T-cell (primary cell): ENCODE measurements around the gene TRPC4AP. TPM values are rescaled to one million over a fixed set of nuclear protein-coding genes. Genes with fewer than 3 reads are reported as not detected.

Experiments used
- ATAC-seq, 4 experiments: fragments of 200-7000 bp in 3 of 4; fragments of 150-1000 bp in 1 of 4; cut with Tn5 transposase; replicated peaks in 1 of 4; 1 replicate in 3 of 4; 2 replicates in 1 of 4; pipeline ENCODE4 v1.10.0; 2021; ENCODE audit warnings: moderate library complexity in 3 of 4, mild to moderate bottlenecking in 2 of 4, moderate number of reproducible peaks in 1 of 4
- CTCF ChIA-PET, 2 donors: fragments of 300-600 bp; sonication (Branson Sonifier 250); formaldehyde crosslinking; loops; one replicate each; lab custom pipeline; 2022; ENCODE audit warnings: antibody characterized with exemption in 2 of 2; lab: Charles Lee
- POLR2A ChIA-PET, 2 donors: fragments of 300-600 bp; sonication (Branson Sonifier 250); formaldehyde crosslinking; loops; one replicate each; lab custom pipeline; 2022; ENCODE audit warnings: antibody characterized with exemption in 2 of 2; lab: Charles Lee
- DNase-seq, 35 experiments: peaks; one replicate each; pipeline versions ENCODE4 v3.0.0 to v3.0.0-alpha.2; 2013 to 2023
- H3K27ac ChIP-seq: one replicate; pipeline ENCODE4 v1.5.1; 2013; ENCODE audit warnings: low read length
- H3K27me3 ChIP-seq, 2 experiments: replicated peaks in 1 of 2; 1 replicate in 1 of 2; 2 replicates in 1 of 2; pipeline versions ENCODE4 v1.6.1 to v1.7.0; 2013; ENCODE audit warnings: low read length in 1 of 2, mixed read lengths in 1 of 2; ENCODE audit not compliant: control insufficient read depth in 2 of 2, insufficient read depth in 2 of 2; ENCODE audit errors: extremely low read depth in 1 of 2
- H3K36me3 ChIP-seq, 2 donors: 1 replicate in 1 of 2; 2 replicates in 1 of 2; pipeline versions ENCODE4 v1.6.1 to v1.7.0; 2013; ENCODE audit warnings: low read length in 1 of 2; ENCODE audit not compliant: control insufficient read depth in 2 of 2, insufficient read depth in 1 of 2; ENCODE audit errors: extremely low read depth in 1 of 2
- H3K4me1 ChIP-seq, 2 experiments: 1 replicate in 1 of 2; 2 replicates in 1 of 2; pipeline versions ENCODE4 v1.6.1 to v1.7.0; 2013; ENCODE audit warnings: low read length in 2 of 2, mixed read lengths in 1 of 2; ENCODE audit not compliant: insufficient read depth in 2 of 2, control insufficient read depth in 1 of 2; ENCODE audit errors: extremely low read depth in 1 of 2
- H3K4me3 ChIP-seq, 2 donors: 1 replicate in 1 of 2; 2 replicates in 1 of 2; pipeline versions ENCODE4 v1.5.1 to v1.7.0; 2013; ENCODE audit warnings: mild to moderate bottlenecking in 2 of 2, low read length in 1 of 2, moderate library complexity in 1 of 2; ENCODE audit not compliant: control insufficient read depth in 1 of 2; ENCODE audit errors: extremely low read depth in 1 of 2
- H3K9me3 ChIP-seq: 2 replicates; pipeline ENCODE4 v1.7.0; 2013
- H3K27ac Mint-ChIP-seq, 2 donors: one replicate each; pipeline ENCODE4 v1.8.0; 2020 to 2021; ENCODE audit warnings: mild to moderate bottlenecking in 2 of 2, mixed read lengths in 2 of 2
- H3K27me3 Mint-ChIP-seq, 2 donors: one replicate each; pipeline ENCODE4 v1.8.0; 2021 to 2022; ENCODE audit warnings: mixed read lengths in 2 of 2
- H3K36me3 Mint-ChIP-seq: one replicate; pipeline ENCODE4 v1.8.0; 2021; ENCODE audit warnings: mixed read lengths
- H3K4me1 Mint-ChIP-seq, 3 donors: one replicate each; pipeline ENCODE4 v1.8.0; 2020 to 2022; ENCODE audit warnings: mixed read lengths in 3 of 3, mild to moderate bottlenecking in 1 of 3
- H3K4me3 Mint-ChIP-seq, 3 donors: one replicate each; pipeline ENCODE4 v1.8.0; 2020 to 2022; ENCODE audit warnings: mild to moderate bottlenecking in 3 of 3, mixed read lengths in 3 of 3, moderate library complexity in 3 of 3
- H3K9me3 Mint-ChIP-seq, 3 donors: one replicate each; pipeline ENCODE4 v1.8.0; 2020 to 2022; ENCODE audit warnings: mixed read lengths in 3 of 3
- WGBS: methylation state at CpG from one replicate; pipeline ENCODE4 v1.1.5; 2013; ENCODE audit warnings: missing lambda C conversion rate; ENCODE audit not compliant: insufficient coverage; 5-methylcytosine and 5-hydroxymethylcytosine counted together
- total RNA-seq, 35 experiments: library from RNA in 6 of 35; stranded (reverse) in 6 of 35; fragments of 120-200 nt in 1 of 35; gene quantifications; one replicate each; pipeline versions ENCODE4 v1.2.1 to v1.2.4 and lab custom pipeline; 2013 to 2026

TRPC4AP gene
- total RNA-seq, 5 donors from 2014 or later (not counting 1 experiment from before 2014, with no cell fraction given) = 56.3 to 65.5 (median 63.5) TPM

- no peak overlapping the region for H3K27ac Mint-ChIP-seq
- H3K4me3 Mint-ChIP-seq = no peak overlapping the region
- Histone ChIP-seq H3K27ac (no peak overlapping the region), H3K36me3 (peaks cover 3 to 53% of the 10 kb centered on the region in 2 donors), H3K9me3 (no peaks in the 10 kb centered on the region), H3K27me3 (no peaks in the 10 kb centered on the region), H3K4me1 (no peaks in the 10 kb centered on the region), H3K4me3 (no peak overlapping the region)
- H3K4me1 Mint-ChIP-seq = no peaks in the 10 kb centered on the region
- peaks cover 36% of the 10 kb centered on the region for H3K36me3 Mint-ChIP-seq
- DNase-seq (no peak), ATAC-seq (no peak)
- no peaks in the 10 kb centered on the region for H3K9me3 Mint-ChIP-seq
- CTCF ChIA-PET = no interaction called here
- H3K27me3 Mint-ChIP-seq = no peaks in the 10 kb centered on the region
- POLR2A ChIA-PET = no interaction called here
Measured at GRCh38 chr20:35042268-35042667, 50.3 kb downstream of the TRPC4AP start.

GRCh38 chr20:35040646-35041045 is 52.0 kb downstream of the TRPC4AP start:
- ChIA-PET POLR2A (no interaction called here), CTCF (interaction anchor here in 1 of 2 donors (0.7 kb wide), 1 partner anchor 1776 kb away, joined by 9 read pairs; no protein-coding TSS in a partner anchor)
- H3K36me3 Mint-ChIP-seq = peaks cover 32% of the 10 kb centered on the region

GRCh38 chr20:35039846-35040489 is 52.6 kb downstream of the TRPC4AP start:
- H3K27me3 ChIP-seq = no peaks in the 10 kb centered on the region
- ChIA-PET CTCF (interaction anchor here in 1 of 2 donors (0.7 kb wide), 2 partner anchors 424 to 1777 kb away, joined by 3 to 9 read pairs; no protein-coding TSS in a partner anchor), POLR2A (no interaction called here)
- no peaks in the 10 kb centered on the region for H3K9me3 ChIP-seq
- ATAC-seq (no peak), DNase-seq (no peak)
- no peak overlapping the region for H3K4me3 ChIP-seq
- Mint-ChIP-seq H3K27me3 (no peaks in the 10 kb centered on the region), H3K4me1 (no peaks in the 10 kb centered on the region), H3K4me3 (no peak overlapping the region), H3K9me3 (no peaks in the 10 kb centered on the region), H3K36me3 (peaks cover 34% of the 10 kb centered on the region), H3K27ac (no peak overlapping the region)
- no CpG with 5 or more reads among the region's 9 CpGs for WGBS
- H3K4me1 ChIP-seq = no peaks in the 10 kb centered on the region
- H3K27ac ChIP-seq = no peak overlapping the region
- H3K36me3 ChIP-seq = peaks cover 5 to 49% of the 10 kb centered on the region in 2 donors

More at GRCh38 chr20:35040646-35041045, 52.0 kb downstream of the TRPC4AP start:
- no peak for ATAC-seq
- no CpG with 5 or more reads among the region's 6 CpGs for WGBS
- no peaks in the 10 kb centered on the region for H3K27me3 ChIP-seq
- H3K36me3 ChIP-seq = peaks cover 3 to 47% of the 10 kb centered on the region in 2 donors
- Mint-ChIP-seq H3K4me3 (no peak overlapping the region), H3K4me1 (no peaks in the 10 kb centered on the region), H3K9me3 (no peaks in the 10 kb centered on the region), H3K27me3 (no peaks in the 10 kb centered on the region), H3K27ac (no peak overlapping the region)
- H3K4me1 ChIP-seq = no peaks in the 10 kb centered on the region
- no peaks in the 10 kb centered on the region for H3K9me3 ChIP-seq
- no peak for DNase-seq
- no peak overlapping the region for H3K27ac ChIP-seq
- H3K4me3 ChIP-seq = no peak overlapping the region

GRCh38 chr20:35039146-35039545 is 53.5 kb downstream of the TRPC4AP start:
- Histone ChIP-seq H3K4me3 (no peak overlapping the region), H3K4me1 (no peaks in the 10 kb centered on the region), H3K27ac (no peak overlapping the region), H3K27me3 (no peaks in the 10 kb centered on the region), H3K9me3 (no peaks in the 10 kb centered on the region), H3K36me3 (peaks cover 7 to 49% of the 10 kb centered on the region in 2 donors)
- ChIA-PET POLR2A (no interaction called here), CTCF (no interaction called here)
- no peaks in the 10 kb centered on the region for H3K9me3 Mint-ChIP-seq
- H3K36me3 Mint-ChIP-seq = peaks cover 37% of the 10 kb centered on the region
- no peaks in the 10 kb centered on the region for H3K4me1 Mint-ChIP-seq
- no peak for ATAC-seq
- H3K4me3 Mint-ChIP-seq = no peak overlapping the region
- no peak for DNase-seq
- H3K27me3 Mint-ChIP-seq = no peaks in the 10 kb centered on the region
- H3K27ac Mint-ChIP-seq = peak overlapping the region in 1 of 2 donors; percentile 11
- WGBS = 100% methylated on average over 1 of the region's 1 CpG

- H3K9me3 ChIP-seq = no peaks in the 10 kb centered on the region
- CTCF ChIA-PET = no interaction called here
- H3K36me3 ChIP-seq = peaks cover 17 to 53% of the 10 kb centered on the region in 2 donors
- Mint-ChIP-seq H3K4me1 (no peaks in the 10 kb centered on the region), H3K9me3 (no peaks in the 10 kb centered on the region), H3K36me3 (peaks cover 44% of the 10 kb centered on the region), H3K27ac (no peak overlapping the region), H3K27me3 (no peaks in the 10 kb centered on the region), H3K4me3 (no peak overlapping the region)
- POLR2A ChIA-PET = no interaction called here
- no peaks in the 10 kb centered on the region for H3K4me1 ChIP-seq
- WGBS = no CpG with 5 or more reads among the region's 4 CpGs
- no peak overlapping the region for H3K4me3 ChIP-seq
- no peaks in the 10 kb centered on the region for H3K27me3 ChIP-seq
- ATAC-seq = no peak
- no peak for DNase-seq
- no peak overlapping the region for H3K27ac ChIP-seq
Measured at GRCh38 chr20:35034145-35034544, 58.5 kb downstream of the TRPC4AP start.

- no peaks in the 10 kb centered on the region for H3K27me3 Mint-ChIP-seq
- H3K9me3 ChIP-seq = no peaks in the 10 kb centered on the region
- H3K27ac Mint-ChIP-seq = no peak overlapping the region
- H3K4me1 ChIP-seq = no peaks in the 10 kb centered on the region
- H3K27me3 ChIP-seq = no peaks in the 10 kb centered on the region
- H3K36me3 Mint-ChIP-seq = peaks cover 48% of the 10 kb centered on the region
- H3K4me3 Mint-ChIP-seq = no peak overlapping the region
- H3K9me3 Mint-ChIP-seq = no peaks in the 10 kb centered on the region
- ChIA-PET POLR2A (interaction anchor here in 1 of 2 donors (0.7 kb wide), 1 partner anchor 1211 kb away, joined by 7 read pairs; no protein-coding TSS in a partner anchor), CTCF (no interaction called here)
- DNase-seq = no peak
- no peak overlapping the region for H3K4me3 ChIP-seq
- ATAC-seq = no peak
- H3K4me1 Mint-ChIP-seq = no peaks in the 10 kb centered on the region
- H3K36me3 ChIP-seq = peaks cover 18 to 55% of the 10 kb centered on the region in 2 donors
- no CpG with 5 or more reads among the region's 4 CpGs for WGBS
- H3K27ac ChIP-seq = no peak overlapping the region
Measured at GRCh38 chr20:35030136-35030535, 62.5 kb downstream of the TRPC4AP start.
